GM03348 (cell line): ENCODE data around the gene HDAC5.
"Not testable (repeated sequence)": the region's sequence is repeated elsewhere in the genome, so short reads cannot be mapped to it uniquely, and the experiment has no call there.

ENCODE experiments used
- DNase-seq: peaks from one replicate; pipeline ENCODE4 v3.0.0; 2012; ENCODE audit warnings: low spot score

Gene HDAC5

GRCh38 chr17:44123356-44124117 is at the start of gene HDAC5:
TSS of gene HDAC5 (minus strand) at chr17:44123641. CDS start at chr17:44117515, 6,126 bp downstream.
- DNase-seq = peak; percentile 98

- no peak for DNase-seq
Observed at GRCh38 chr17:44171931-44172455, 48.6 kb upstream of the HDAC5 start.

GRCh38 chr17:44170499-44171201 is 47.2 kb upstream of the HDAC5 start, which contains the start of gene ASB16:
TSS of gene ASB16 (plus strand) at chr17:44170704. CDS start at chr17:44170790, 86 bp downstream.
- DNase-seq = peak; percentile 42

- no peak for DNase-seq
Observed at GRCh38 chr17:44170135-44170498, 46.7 kb upstream of the HDAC5 start.

GRCh38 chr17:44167181-44167861 is 43.9 kb upstream of the HDAC5 start:
- no peak for DNase-seq

GRCh38 chr17:44164476-44164875 is 41.0 kb upstream of the HDAC5 start:
- DNase-seq = no peak

- DNase-seq = no peak
Observed at GRCh38 chr17:44159519-44160210, 36.2 kb upstream of the HDAC5 start.

- no peak for DNase-seq
Observed at GRCh38 chr17:44155488-44155887, 32.0 kb upstream of the HDAC5 start.

- no peak for DNase-seq
Observed at GRCh38 chr17:44152875-44153274, 29.4 kb upstream of the HDAC5 start.

- no peak for DNase-seq
Observed at GRCh38 chr17:44149750-44150329, 26.4 kb upstream of the HDAC5 start.

- not testable (repeated sequence) for DNase-seq
Observed at GRCh38 chr17:44149066-44149465, 25.6 kb upstream of the HDAC5 start.

GRCh38 chr17:44147812-44148211 is 24.4 kb upstream of the HDAC5 start:
- no peak for DNase-seq

GRCh38 chr17:44146375-44147346 is 23.2 kb upstream of the HDAC5 start:
- no peak for DNase-seq

- DNase-seq = no peak
Observed at GRCh38 chr17:44144966-44145739, 21.7 kb upstream of the HDAC5 start.

GRCh38 chr17:44143921-44144320 is 20.5 kb upstream of the HDAC5 start:
- not testable (repeated sequence) for DNase-seq

GRCh38 chr17:44137891-44138709 is 14.7 kb upstream of the HDAC5 start:
- DNase-seq = peak; percentile 98

- DNase-seq = no peak
Observed at GRCh38 chr17:44134752-44135568, 11.5 kb upstream of the HDAC5 start.
